NCI-H1694 treated with DMSO at 0.1 percent for 48 hours (cell line): ENCODE data around the gene ARHGAP19.
A peak's percentile ranks its signal among the peaks of the same experiment; 100 is the strongest.

Source experiments
- DNase-seq: peaks from one replicate; lab custom pipeline; 2025; lab: John Stamatoyannopoulos, UW

The ARHGAP19 gene

DNA sequence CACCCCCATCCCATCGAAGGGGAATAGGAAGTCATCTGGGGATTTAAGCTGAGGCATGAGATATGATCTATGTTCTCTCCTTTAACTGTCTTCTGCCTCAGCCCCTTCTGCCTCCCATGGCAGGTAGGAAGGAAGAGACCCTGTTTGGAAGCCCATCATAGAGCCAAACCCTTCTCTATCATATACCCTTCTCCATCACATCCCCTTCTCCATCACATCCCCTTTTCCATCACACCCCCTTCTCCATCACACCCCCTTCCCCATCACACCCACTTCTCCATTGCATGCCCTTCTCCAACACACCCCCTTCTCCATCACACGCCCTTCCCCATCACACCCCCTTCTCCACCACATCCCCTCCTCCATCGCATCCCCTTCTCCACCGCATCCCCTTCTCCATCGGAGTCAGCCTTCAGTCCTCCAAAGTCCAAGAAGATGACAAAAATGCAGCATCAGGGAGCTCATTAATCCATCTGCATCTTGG, 99.4 kb downstream of the ARHGAP19 start:
- no peak for DNase-seq

DNA sequence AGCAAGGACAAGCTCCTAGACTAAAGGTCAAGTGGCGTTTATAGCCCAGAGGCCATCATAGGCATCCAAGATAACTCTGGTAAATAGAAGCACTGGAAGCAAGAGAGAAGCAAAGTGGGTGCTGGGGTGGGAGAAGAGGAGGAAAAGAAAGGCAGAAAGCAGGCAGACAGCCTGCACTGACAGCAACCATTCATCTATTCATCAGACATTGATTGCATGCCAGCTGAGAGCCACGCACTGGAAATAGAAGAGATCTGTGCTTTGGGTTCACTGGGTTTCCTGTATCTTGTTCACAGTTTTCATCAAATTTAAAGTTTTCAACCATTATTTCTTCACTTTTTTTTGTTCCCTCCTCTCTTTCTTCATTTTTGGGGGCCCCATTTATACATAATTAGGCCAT, 102.0 kb downstream of the ARHGAP19 start:
- no peak for DNase-seq

DNA sequence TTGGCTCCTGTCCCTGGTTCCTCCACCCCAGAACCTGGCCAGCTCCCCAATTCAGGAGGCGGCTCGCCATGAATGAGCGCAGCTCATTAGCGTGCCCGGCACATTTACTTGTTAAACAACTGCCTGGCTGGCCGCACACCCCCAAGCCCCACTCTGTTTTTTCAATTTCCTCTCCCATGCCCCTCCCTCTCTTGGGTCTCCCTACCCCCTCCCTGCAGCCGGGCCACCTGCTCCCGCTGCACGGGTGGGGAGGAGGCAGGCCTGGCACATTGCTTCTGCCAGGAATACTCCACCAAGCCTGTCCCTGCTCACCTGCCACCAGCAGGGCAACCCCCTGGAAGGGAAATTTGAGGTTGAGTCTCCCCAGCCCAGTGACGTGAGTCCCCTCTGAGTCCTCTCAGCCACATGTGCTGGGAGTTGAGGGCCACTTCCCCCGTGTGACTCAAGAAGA, 104.2 kb downstream of the ARHGAP19 start:
- DNase-seq, result peak; percentile 54

DNA sequence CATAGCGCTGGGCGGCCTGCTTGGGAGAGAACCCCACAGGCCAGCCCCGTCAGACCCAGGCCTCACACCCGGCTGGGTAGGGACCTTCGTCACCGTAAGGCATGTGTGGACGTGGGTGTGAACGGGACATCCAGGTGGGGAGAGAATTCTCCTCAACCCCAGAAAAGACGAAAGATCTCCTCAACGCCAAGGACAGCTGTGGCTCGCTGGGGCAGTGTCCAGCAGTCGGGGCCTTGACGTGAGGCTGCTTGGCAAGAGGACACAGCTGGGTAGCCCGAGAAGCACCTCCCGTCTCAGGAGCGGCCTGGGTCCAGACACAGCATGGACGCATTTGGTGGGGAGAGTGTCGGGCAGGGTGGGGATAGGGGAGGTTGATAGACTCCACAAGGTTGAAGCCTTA, 105.5 kb downstream of the ARHGAP19 start:
- no peak for DNase-seq

DNA sequence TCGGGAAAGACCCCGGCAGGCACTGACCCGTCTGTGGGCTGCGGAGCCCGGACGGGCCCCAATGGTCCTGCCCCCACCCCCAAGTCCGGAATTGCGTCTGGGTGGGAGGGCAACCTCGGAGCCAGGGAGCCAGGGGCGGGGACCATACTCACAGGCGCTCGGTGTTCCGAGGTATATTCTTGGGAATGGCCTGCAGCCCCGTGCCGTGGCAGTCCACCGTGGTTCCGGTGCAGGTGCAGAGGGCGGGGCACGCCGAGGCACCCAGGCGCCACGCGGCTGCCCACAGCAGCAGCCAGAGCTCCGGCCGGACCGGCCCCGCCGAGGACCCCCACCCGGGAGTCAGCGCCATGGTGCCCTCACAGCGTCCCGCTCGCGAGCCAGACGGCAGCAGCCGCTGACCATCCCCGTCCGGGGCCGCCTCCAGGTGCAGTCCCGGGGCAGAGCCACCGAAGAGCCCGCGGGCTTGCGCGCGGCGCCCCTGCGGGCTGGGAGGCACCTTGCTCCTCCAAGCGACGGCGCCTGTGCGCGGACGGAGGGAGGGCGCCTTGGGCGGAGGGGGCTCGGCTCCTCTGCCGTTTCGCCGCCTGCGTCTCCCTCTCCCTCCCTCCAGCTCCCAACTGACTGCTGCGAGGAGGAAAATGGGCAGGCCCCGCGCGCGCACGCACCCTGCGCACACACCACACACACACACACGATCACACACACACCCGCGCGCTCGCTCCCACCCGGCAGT, 106.9 kb downstream of the ARHGAP19 start, which contains the start of gene SLIT1:
Gene SLIT1 (minus strand): TSS at position 634 of the 733 bp plus-strand sequence. CDS start 285 bp downstream, at position 349.
- peak; percentile 31 for DNase-seq

DNA sequence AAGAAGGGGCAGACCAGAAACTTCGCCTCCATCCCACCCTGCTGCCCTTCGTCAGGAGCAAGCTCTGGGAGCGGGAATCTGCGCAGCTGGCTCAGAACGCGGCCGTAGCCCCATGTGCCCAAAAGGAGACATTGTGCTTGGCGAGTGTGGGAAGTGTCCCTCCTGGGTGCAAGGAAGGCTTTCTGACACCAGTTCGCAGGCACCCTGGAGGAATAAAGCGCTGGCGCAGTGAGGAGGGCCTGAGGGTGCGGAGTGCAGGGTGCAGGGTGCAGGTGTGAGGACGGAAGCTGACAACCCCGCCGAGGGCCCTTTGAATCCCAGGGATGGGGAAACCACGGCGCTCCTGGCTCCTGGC, 107.5 kb downstream of the ARHGAP19 start:
- no peak for DNase-seq

GRCh38 chr10:97183314-97183713, 109.1 kb downstream of the ARHGAP19 start:
- no peak for DNase-seq

DNA sequence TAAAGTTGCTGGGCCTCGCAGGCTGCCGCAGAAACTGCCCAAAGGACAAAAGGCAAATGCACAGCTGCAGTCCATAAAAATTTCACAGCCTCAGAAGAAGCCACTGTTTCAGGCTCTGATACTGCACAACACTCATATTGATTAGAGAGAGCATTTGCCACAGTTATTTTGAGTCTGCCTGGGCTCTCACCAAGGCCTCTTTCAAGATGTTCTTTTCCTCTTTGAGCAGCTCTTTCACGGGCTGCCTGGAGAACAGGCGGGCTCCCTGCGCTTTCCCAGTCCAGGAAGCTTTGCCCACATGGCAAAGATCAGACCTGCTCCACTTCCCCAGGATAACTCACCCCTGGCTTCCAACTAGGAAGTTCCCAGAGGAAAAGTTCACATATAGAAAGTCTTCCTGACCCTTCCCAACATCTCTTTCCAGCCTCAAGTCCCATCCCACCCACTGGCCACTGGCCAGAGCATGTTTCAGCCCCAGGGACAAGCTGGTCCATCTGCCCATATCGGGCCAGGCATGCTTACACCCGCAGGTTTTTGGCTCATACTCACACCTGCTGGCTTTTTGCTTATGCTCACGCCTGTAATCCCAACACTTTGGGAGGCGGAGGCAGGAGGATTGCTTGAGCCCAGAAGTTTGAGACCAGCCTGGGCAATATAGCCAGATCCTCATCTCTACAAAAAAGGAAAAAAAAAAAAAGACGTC, 110.0 kb downstream of the ARHGAP19 start:
- DNase-seq, result no peak

DNA sequence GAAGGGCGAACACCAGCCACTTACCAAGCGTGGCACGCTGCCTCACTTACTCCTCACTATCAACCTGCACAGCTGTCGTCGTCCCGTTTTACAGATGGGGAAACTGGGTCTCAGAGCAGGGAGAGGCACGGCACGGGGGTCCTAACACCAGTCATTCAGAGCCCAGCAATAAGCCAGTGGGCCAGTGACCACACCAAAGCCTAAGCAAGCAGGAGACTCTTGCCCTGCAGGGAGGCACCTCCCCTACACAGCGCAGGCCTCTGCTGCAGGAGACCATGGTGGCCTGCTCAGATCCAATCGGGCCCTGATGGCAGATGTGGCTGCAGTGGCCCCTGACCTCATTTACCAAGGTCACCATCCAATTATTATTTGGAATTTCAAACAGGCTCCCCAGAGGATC, 111.5 kb downstream of the ARHGAP19 start:
- DNase-seq, result no peak

DNA sequence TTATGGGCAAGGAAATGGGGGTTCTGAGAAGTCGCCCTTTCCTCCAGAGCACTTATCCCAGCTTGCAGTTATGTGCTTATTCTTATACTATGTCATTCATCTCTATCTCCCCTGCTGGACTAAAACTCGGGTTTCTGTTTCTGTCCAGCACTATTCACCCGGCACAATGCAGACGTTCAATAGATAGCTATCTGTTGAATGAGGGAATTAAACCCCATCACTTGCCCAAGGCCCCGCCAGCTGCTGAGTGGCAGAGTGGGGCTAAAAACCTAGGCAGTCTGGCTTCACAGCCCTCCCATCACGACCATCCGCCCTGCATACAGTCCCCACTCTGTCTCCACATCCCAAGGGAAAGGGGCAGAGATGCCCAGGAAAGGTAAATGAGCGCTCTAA, 112.1 kb downstream of the ARHGAP19 start:
- DNase-seq, result no peak

DNA sequence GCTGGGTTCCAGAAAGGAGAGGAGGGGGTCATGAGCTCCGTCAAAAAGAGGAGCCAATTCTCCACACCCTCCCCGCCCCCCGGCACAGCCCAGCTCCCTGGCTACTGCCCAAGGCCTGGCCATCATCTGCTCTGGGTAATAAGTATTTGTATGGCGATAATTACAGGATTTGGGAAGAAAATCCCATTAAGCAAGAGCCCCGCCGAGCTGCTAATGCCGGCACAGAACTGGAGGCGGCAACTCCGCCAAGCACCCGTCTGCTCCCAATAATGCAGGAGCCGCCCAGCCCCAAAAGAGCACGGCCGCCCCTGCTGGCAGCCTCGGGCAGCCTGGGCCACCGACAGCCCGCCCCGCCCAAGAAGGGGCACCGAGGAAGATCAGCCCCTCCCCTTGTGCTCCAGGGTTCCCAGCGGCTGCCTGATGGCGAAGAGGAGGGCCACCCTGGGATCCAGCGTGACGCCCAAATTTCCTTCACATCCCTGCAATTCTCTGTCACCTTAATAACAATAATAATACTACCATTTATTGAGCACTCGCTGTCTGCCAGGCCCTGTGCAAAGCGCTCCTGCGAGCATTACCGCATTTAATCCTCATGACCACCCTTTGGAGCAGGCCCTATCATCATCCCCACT, 112.6 kb downstream of the ARHGAP19 start:
- DNase-seq, result peak; percentile 63

- no peak for DNase-seq
These were observed 113.1 kb downstream of the ARHGAP19 start for GRCh38 chr10:97179311-97179710.

DNA sequence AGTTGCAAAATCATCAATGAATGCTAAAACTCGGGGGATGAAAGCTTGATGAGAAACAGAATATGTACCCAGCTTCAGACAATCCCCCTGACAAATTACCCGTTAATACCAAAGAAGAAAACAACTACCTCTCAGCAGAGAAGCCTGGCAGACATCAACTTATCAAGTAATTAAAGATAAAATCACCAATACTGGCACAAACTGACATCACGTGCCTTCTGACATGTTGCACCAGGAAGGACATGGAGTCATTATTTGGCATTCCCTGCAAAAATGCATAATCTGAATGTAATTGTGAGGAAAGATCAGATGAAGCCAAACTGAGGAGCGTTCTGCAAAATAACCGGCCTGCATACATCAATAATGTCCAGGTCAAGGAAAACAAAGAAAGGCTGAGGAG, 114.4 kb downstream of the ARHGAP19 start:
- DNase-seq, result no peak

GRCh38 chr10:97176226-97176625, 116.2 kb downstream of the ARHGAP19 start:
- DNase-seq, result no peak

DNA sequence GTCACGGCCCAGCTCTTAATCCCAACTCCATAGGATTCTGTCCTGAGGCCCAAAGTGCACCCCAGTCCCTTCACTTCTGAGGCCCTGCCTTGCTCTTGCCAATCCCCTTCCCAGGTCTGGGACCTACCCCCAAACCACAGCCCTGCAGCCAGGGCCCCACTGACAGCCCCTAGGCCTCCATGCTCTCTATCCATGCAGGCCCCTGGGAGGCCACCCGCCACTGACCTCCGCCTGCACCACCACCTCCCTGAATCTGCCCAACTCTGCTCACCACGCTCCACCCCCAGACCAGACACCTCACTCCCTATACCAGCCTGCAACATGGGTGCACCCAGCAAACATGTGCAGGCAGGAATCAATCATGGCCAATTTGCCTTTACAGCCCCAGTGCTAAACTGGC, 116.9 kb downstream of the ARHGAP19 start:
- no peak for DNase-seq

GRCh38 chr10:97174941-97175340, 117.5 kb downstream of the ARHGAP19 start:
- DNase-seq, result no peak

- no peak for DNase-seq
These were observed 118.1 kb downstream of the ARHGAP19 start for GRCh38 chr10:97174276-97174775.

DNA sequence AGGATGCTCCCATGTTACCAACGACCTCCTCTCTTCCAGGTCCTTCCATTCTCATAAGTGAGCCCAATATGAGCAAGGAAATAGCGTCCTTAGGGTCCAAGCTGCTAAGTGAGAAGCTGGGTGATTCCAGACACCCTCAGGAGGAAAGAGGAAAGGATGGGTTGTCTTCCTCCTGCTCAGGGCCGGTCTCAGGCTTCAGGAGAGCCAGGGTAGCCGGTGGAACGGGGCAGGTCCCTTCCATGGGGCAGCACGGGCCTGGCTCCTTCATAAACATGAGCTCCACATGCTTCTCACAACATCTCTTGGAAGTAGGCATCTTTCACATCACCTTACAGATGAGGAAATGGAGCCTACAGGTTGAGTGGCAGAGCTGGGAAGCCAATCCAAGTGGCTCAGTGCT, 119.4 kb downstream of the ARHGAP19 start:
- DNase-seq, result no peak
